ENCODE data around the gene SH3BP4.

The SH3BP4 gene

GRCh38 chr2:234989183-234989701, 37.4 kb downstream of the SH3BP4 start:
- Histone ChIP-seq H3K79me2 (ENCODE audit: control insufficient read depth, low read length) (no peaks in the 10 kb centered on the region), H3K27ac (ENCODE audit: low read depth, low read length) (no peak overlapping the region), H4K20me1 (ENCODE audit: control insufficient read depth, insufficient read depth, low read depth, low read length) (no peaks in the 10 kb centered on the region), H3K36me3 (ENCODE audit: control insufficient read depth, low read length) (no peaks in the 10 kb centered on the region), H3F3A (ENCODE audit: control insufficient read depth, insufficient read depth) (no peaks in the 10 kb centered on the region), H3K4me2 (ENCODE audit: low read length) (no peak overlapping the region), H3K27me3 (ENCODE audit: control insufficient read depth, low read length) (no peaks in the 10 kb centered on the region), H3K4me1 (ENCODE audit: control insufficient read depth, low read length) (no peaks in the 10 kb centered on the region), H3K9me3 (ENCODE audit: control insufficient read depth, insufficient read depth, low read length) (no peaks in the 10 kb centered on the region; the same call in 1 of the 2 replicates), H3K9me2 (replicated peaks; ENCODE audit: control insufficient read depth, low read length) (no peaks in the 10 kb centered on the region), H3K4me3 (ENCODE audit: low read length) (no peak overlapping the region)
- TF ChIP-seq EZH2phosphoT487 (IDR thresholded peaks at IDR 0.05; ENCODE audit: borderline replicate concordance, low read length) (no peak), CTCF (IDR thresholded peaks at IDR 0.05; ENCODE audit: low read depth, low read length, poor library complexity, severe bottlenecking) (no peak)

GRCh38 chr2:234990300-234990699, 38.5 kb downstream of the SH3BP4 start:
- Histone ChIP-seq H3K4me3 (ENCODE audit: low read length) (no peak overlapping the region), H3K4me2 (ENCODE audit: low read length) (no peak overlapping the region), H3K9me3 (ENCODE audit: control insufficient read depth, insufficient read depth, low read length) (peaks cover 2% of the 10 kb centered on the region; the same call in 1 of the 2 replicates), H3K9me2 (replicated peaks; ENCODE audit: control insufficient read depth, low read length) (no peaks in the 10 kb centered on the region), H3K4me1 (ENCODE audit: control insufficient read depth, low read length) (no peaks in the 10 kb centered on the region), H3F3A (ENCODE audit: control insufficient read depth, insufficient read depth) (no peaks in the 10 kb centered on the region), H3K79me2 (ENCODE audit: control insufficient read depth, low read length) (no peaks in the 10 kb centered on the region), H3K36me3 (ENCODE audit: control insufficient read depth, low read length) (no peaks in the 10 kb centered on the region), H4K20me1 (ENCODE audit: control insufficient read depth, insufficient read depth, low read depth, low read length) (no peaks in the 10 kb centered on the region), H3K27me3 (ENCODE audit: control insufficient read depth, low read length) (no peaks in the 10 kb centered on the region), H3K27ac (ENCODE audit: low read depth, low read length) (no peak overlapping the region)
- TF ChIP-seq EZH2phosphoT487 (IDR thresholded peaks at IDR 0.05; ENCODE audit: borderline replicate concordance, low read length) (no peak), CTCF (IDR thresholded peaks at IDR 0.05; ENCODE audit: low read depth, low read length, poor library complexity, severe bottlenecking) (no peak)

GRCh38 chr2:234991290-234991689, 39.5 kb downstream of the SH3BP4 start:
- TF ChIP-seq CTCF (IDR thresholded peaks at IDR 0.05; ENCODE audit: low read depth, low read length, poor library complexity, severe bottlenecking) (no peak), EZH2phosphoT487 (IDR thresholded peaks at IDR 0.05; ENCODE audit: borderline replicate concordance, low read length) (no peak)
- H3K36me3 ChIP-seq (ENCODE audit: control insufficient read depth, low read length): no peaks in the 10 kb centered on the region
- H4K20me1 ChIP-seq (ENCODE audit: control insufficient read depth, insufficient read depth, low read depth, low read length): no peaks in the 10 kb centered on the region
- no peaks in the 10 kb centered on the region for H3K79me2 ChIP-seq (ENCODE audit: control insufficient read depth, low read length)
- H3K27me3 ChIP-seq (ENCODE audit: control insufficient read depth, low read length): no peaks in the 10 kb centered on the region
- H3K4me1 ChIP-seq (ENCODE audit: control insufficient read depth, low read length): no peaks in the 10 kb centered on the region
- H3K27ac ChIP-seq (ENCODE audit: low read depth, low read length): no peak overlapping the region
- H3K4me2 ChIP-seq (ENCODE audit: low read length): no peak overlapping the region
- H3K9me3 ChIP-seq (ENCODE audit: control insufficient read depth, insufficient read depth, low read length): peaks cover 4% of the 10 kb centered on the region; the same call in 1 of the 2 replicates
- H3F3A ChIP-seq (ENCODE audit: control insufficient read depth, insufficient read depth): no peaks in the 10 kb centered on the region
- no peak overlapping the region for H3K4me3 ChIP-seq (ENCODE audit: low read length)
- no peaks in the 10 kb centered on the region for H3K9me2 ChIP-seq (replicated peaks; ENCODE audit: control insufficient read depth, low read length)
